Ovary (tissue), 9 donors: ENCODE data around the gene TRAF3IP3. TPM values are rescaled to one million over a fixed set of nuclear protein-coding genes. Genes with fewer than 3 reads are reported as not detected.

Experiments
- DNase-seq, 5 donors: peaks; one replicate each; pipeline ENCODE4 v3.0.0-alpha.2; 2019 to 2020
- H3K27ac ChIP-seq, 2 donors: fragments of 200-600 bp; one replicate each; pipeline versions ENCODE4 v1.5.1 to v1.8.0; 2019 to 2022
- H3K27me3 ChIP-seq: fragments of 200-600 bp; one replicate; pipeline ENCODE4 v1.8.0; 2022
- H3K36me3 ChIP-seq: fragments of 200-600 bp; sonication (generic); one replicate; pipeline ENCODE4 v1.5.1; 2019
- H3K4me1 ChIP-seq: one replicate; pipeline ENCODE4 v1.8.1; 2013; ENCODE audit warnings: mild to moderate bottlenecking, moderate library complexity; ENCODE audit not compliant: insufficient read depth
- H3K4me3 ChIP-seq: fragments of 200-600 bp; sonication (generic); one replicate; pipeline ENCODE4 v1.5.1; 2017
- H3K9me3 ChIP-seq, 2 donors: fragments of 200-600 bp in 1 of 2; sonication (generic) in 1 of 2; one replicate each; pipeline versions ENCODE4 v1.5.1 to v1.8.1; 2013 to 2019; ENCODE audit warnings: mild to moderate bottlenecking in 1 of 2, moderate library complexity in 1 of 2
- CTCF ChIP-seq, 3 donors: fragments of 450-650 bp in 2 of 3; fragments of 200-600 bp in 1 of 3; IDR thresholded peaks; one replicate each; pipeline versions ENCODE4 v1.5.1 to v1.8.0; 2016 to 2022; ENCODE audit warnings: antibody characterized with exemption in 3 of 3, mild to moderate bottlenecking in 1 of 3
- EP300 ChIP-seq: sonication (generic); formaldehyde crosslinking; IDR thresholded peaks from one replicate; pipeline ENCODE4 v1.6.1; 2017; ENCODE audit warnings: antibody characterized with exemption
- POLR2A ChIP-seq: fragments of 450-650 bp; IDR thresholded peaks from one replicate; pipeline ENCODE4 v1.6.1; 2017; ENCODE audit warnings: antibody characterized with exemption, mild to moderate bottlenecking, moderate library complexity
- WGBS, 3 donors: extraction: QIAGEN DNeasy Blood & Tissue Kit in 1 of 3; methylation state at CpG; one replicate each; pipeline versions ENCODE4 v1.1.5 to v1.1.7; 2013 to 2017; 5-methylcytosine and 5-hydroxymethylcytosine counted together
- intact Hi-C, 4 donors: fragments of 100-400 bp; cut with DNase I; formaldehyde crosslinking; loops; one replicate each; pipeline versions ENCODE4 v1.11.0 to v1.15.1; 2022 to 2023
- polyA plus RNA-seq, 2 donors: library from polyadenylated mRNA; stranded (reverse); fragments of 200-250 nt in 1 of 2; fragments of 350-450 nt in 1 of 2; fragmentation: Illumina TruSeq in 1 of 2; extraction: RNeasy Lipid Tissue Mini Kit (QIAGEN cat#74804) in 1 of 2; gene quantifications; one replicate each; pipeline ENCODE4 v1.2.3, GENCODE V29; 2013 to 2014
- total RNA-seq, 7 donors: library from RNA; depleted of rRNA in 2 of 7; stranded (reverse); fragments of >200 nt in 2 of 7; fragmentation: NEBNext Ultra II Directional in 3 of 7; extraction: Animal tissue kit (Norgen Biotek cat#: 25700) in 3 of 7; gene quantifications; one replicate each; pipeline versions ENCODE4 v1.1.0 to v1.2.4, GENCODE V29; 2016 to 2023
- donor health status: DM: no; HTN: no; CAD: no; lungs with moderate emphysema.
- donor health status: DM: no; HTN: no; CAD: no.
- donor health status: Bipolar disorder and iron deficiency.
- donor health status: DM: yes; HTN: yes; CAD: no.
- donor health status: DM: no; HTN: no; CAD: no.
- donor health status: DM: yes; HTN: yes; CAD: no.

Gene TRAF3IP3
- total and polyA plus RNA-seq, 9 donors, result 0.34 to 5.6 (median 1.4) TPM

GRCh38 chr1:209775678-209776077 lies 19.8 kb downstream of the TRAF3IP3 start:
- WGBS, 3 donors, result 54 to 71% (median 58%) methylated on average over 2 of the region's 2 CpGs
- no peaks in the 10 kb centered on the region for H3K4me1 ChIP-seq
- H3K27ac ChIP-seq, result no peak overlapping the region
- no peak for TF ChIP-seq EP300
- no peak for TF ChIP-seq CTCF (IDR thresholded peaks at IDR 0.05)
- TF ChIP-seq POLR2A, result no peak
- no peaks in the 10 kb centered on the region for H3K9me3 ChIP-seq
- no peak for DNase-seq
- no peaks in the 10 kb centered on the region for H3K36me3 ChIP-seq
- intact Hi-C loops, result no loop called here
- H3K4me3 ChIP-seq, result no peak overlapping the region
- H3K27me3 ChIP-seq, result no peaks in the 10 kb centered on the region

- intact Hi-C loops, result no loop called here
- Histone ChIP-seq H3K4me3 (no peak overlapping the region), H3K27ac (no peak overlapping the region), H3K27me3 (no peaks in the 10 kb centered on the region), H3K9me3 (no peaks in the 10 kb centered on the region), H3K36me3 (no peaks in the 10 kb centered on the region), H3K4me1 (no peaks in the 10 kb centered on the region)
- DNase-seq, result no peak
- WGBS, 3 donors, result 80 to 83% (median 81%) methylated on average over 2 of the region's 2 CpGs
- TF ChIP-seq CTCF (IDR thresholded peaks at IDR 0.05) (no peak), POLR2A (no peak), EP300 (no peak)
Observed at GRCh38 chr1:209777587-209777986, 21.7 kb downstream of the TRAF3IP3 start.

GRCh38 chr1:209778102-209778501 lies 22.2 kb downstream of the TRAF3IP3 start:
- 93 to 94% (median 94%) methylated on average over 1 of the region's 1 CpG for WGBS, 3 donors

GRCh38 chr1:209780268-209780667 lies 24.4 kb downstream of the TRAF3IP3 start:
- intact Hi-C loops, result no loop called here

More at GRCh38 chr1:209778102-209778501, 22.2 kb downstream of the TRAF3IP3 start:
- no peaks in the 10 kb centered on the region for H3K36me3 ChIP-seq
- no peaks in the 10 kb centered on the region for H3K9me3 ChIP-seq
- H3K4me3 ChIP-seq, result no peak overlapping the region
- no peaks in the 10 kb centered on the region for H3K4me1 ChIP-seq
- DNase-seq, result no peak
- TF ChIP-seq EP300 (no peak), CTCF (IDR thresholded peaks at IDR 0.05) (no peak)
- H3K27ac ChIP-seq, result no peak overlapping the region
- no peaks in the 10 kb centered on the region for H3K27me3 ChIP-seq
- intact Hi-C loops, result no loop called here

More at GRCh38 chr1:209780268-209780667, 24.4 kb downstream of the TRAF3IP3 start:
- Histone ChIP-seq H3K4me1 (peaks cover 5% of the 10 kb centered on the region), H3K9me3 (no peaks in the 10 kb centered on the region), H3K27me3 (no peaks in the 10 kb centered on the region), H3K27ac (no peak overlapping the region), H3K4me3 (no peak overlapping the region), H3K36me3 (no peaks in the 10 kb centered on the region)
- TF ChIP-seq POLR2A (no peak), CTCF (IDR thresholded peaks at IDR 0.05) (no peak), EP300 (no peak)
- WGBS, 3 donors, result 82 to 87% (median 82%) methylated on average over 4 of the region's 4 CpGs
- DNase-seq, result no peak
